Measurements from ENCODE around the gene ITSN1.

GRCh38 chr21:33752260-33752659, 110.0 kb downstream of the ITSN1 start:
- TF ChIP-seq, protein P1, sequence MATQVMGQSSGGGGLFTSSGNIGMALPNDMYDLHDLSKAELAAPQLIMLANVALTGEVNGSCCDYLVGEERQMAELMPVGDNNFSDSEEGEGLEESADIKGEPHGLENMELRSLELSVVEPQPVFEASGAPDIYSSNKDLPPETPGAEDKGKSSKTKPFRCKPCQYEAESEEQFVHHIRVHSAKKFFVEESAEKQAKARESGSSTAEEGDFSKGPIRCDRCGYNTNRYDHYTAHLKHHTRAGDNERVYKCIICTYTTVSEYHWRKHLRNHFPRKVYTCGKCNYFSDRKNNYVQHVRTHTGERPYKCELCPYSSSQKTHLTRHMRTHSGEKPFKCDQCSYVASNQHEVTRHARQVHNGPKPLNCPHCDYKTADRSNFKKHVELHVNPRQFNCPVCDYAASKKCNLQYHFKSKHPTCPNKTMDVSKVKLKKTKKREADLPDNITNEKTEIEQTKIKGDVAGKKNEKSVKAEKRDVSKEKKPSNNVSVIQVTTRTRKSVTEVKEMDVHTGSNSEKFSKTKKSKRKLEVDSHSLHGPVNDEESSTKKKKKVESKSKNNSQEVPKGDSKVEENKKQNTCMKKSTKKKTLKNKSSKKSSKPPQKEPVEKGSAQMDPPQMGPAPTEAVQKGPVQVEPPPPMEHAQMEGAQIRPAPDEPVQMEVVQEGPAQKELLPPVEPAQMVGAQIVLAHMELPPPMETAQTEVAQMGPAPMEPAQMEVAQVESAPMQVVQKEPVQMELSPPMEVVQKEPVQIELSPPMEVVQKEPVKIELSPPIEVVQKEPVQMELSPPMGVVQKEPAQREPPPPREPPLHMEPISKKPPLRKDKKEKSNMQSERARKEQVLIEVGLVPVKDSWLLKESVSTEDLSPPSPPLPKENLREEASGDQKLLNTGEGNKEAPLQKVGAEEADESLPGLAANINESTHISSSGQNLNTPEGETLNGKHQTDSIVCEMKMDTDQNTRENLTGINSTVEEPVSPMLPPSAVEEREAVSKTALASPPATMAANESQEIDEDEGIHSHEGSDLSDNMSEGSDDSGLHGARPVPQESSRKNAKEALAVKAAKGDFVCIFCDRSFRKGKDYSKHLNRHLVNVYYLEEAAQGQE (IDR thresholded peaks at IDR 0.05; ENCODE audit: insufficient read depth in 1 of 2, low read depth in 2 of 2, low read length in 1 of 2): no peak
- TF ChIP-seq, protein P2, sequence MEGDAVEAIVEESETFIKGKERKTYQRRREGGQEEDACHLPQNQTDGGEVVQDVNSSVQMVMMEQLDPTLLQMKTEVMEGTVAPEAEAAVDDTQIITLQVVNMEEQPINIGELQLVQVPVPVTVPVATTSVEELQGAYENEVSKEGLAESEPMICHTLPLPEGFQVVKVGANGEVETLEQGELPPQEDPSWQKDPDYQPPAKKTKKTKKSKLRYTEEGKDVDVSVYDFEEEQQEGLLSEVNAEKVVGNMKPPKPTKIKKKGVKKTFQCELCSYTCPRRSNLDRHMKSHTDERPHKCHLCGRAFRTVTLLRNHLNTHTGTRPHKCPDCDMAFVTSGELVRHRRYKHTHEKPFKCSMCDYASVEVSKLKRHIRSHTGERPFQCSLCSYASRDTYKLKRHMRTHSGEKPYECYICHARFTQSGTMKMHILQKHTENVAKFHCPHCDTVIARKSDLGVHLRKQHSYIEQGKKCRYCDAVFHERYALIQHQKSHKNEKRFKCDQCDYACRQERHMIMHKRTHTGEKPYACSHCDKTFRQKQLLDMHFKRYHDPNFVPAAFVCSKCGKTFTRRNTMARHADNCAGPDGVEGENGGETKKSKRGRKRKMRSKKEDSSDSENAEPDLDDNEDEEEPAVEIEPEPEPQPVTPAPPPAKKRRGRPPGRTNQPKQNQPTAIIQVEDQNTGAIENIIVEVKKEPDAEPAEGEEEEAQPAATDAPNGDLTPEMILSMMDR (IDR thresholded peaks at IDR 0.05): no peak
- TF ChIP-seq POLR2AphosphoS5 (IDR thresholded peaks at IDR 0.05; ENCODE audit: low read depth, low read length) (no peak), SIN3A (IDR thresholded peaks at IDR 0.05; ENCODE audit: borderline replicate concordance, insufficient read depth, low read depth, low read length) (no peak)
